HS-5 (cell line): ENCODE data around the gene MAPKBP1.
A peak's percentile ranks its signal among the peaks of the same experiment; 100 is the strongest.
"Not testable (repeated sequence)": the region's sequence is repeated elsewhere in the genome, so short reads cannot be mapped to it uniquely, and the experiment has no call there.

ENCODE experiments used
- DNase-seq: peaks from one replicate; pipeline ENCODE4 v3.0.0-alpha.2; 2012; ENCODE audit warnings: low read depth

MAPKBP1 gene

GRCh38 chr15:41774062-41774881 lies at the start of gene MAPKBP1:
TSS of gene MAPKBP1 (plus strand) at chr15:41774484. CDS start at chr15:41775276, 792 bp downstream.
- DNase-seq = peak; percentile 97

- DNase-seq = no peak
These were observed 47.1 kb upstream of the MAPKBP1 start for GRCh38 chr15:41727143-41727542.

- not testable (repeated sequence) for DNase-seq
These were observed 46.2 kb upstream of the MAPKBP1 start for GRCh38 chr15:41728061-41728460.

GRCh38 chr15:41730543-41730942 lies 43.7 kb upstream of the MAPKBP1 start:
- DNase-seq = no peak

GRCh38 chr15:41732483-41732882 lies 41.8 kb upstream of the MAPKBP1 start:
- no peak for DNase-seq

GRCh38 chr15:41734079-41734478 lies 40.2 kb upstream of the MAPKBP1 start:
- no peak for DNase-seq

GRCh38 chr15:41735046-41735445 lies 39.2 kb upstream of the MAPKBP1 start:
- DNase-seq = no peak

- not testable (repeated sequence) for DNase-seq
These were observed 38.8 kb upstream of the MAPKBP1 start for GRCh38 chr15:41735492-41735891.

- no peak for DNase-seq
These were observed 27.5 kb upstream of the MAPKBP1 start for GRCh38 chr15:41746802-41747201.

GRCh38 chr15:41756198-41756597 lies 18.1 kb upstream of the MAPKBP1 start:
- no peak for DNase-seq

GRCh38 chr15:41772720-41773331 lies 1.5 kb upstream of the MAPKBP1 start:
- DNase-seq = peak; percentile 49

- no peak for DNase-seq
These were observed 954 bp upstream of the MAPKBP1 start for GRCh38 chr15:41773332-41773728.

GRCh38 chr15:41773729-41774061 lies 589 bp upstream of the MAPKBP1 start:
- DNase-seq = no peak

- no peak for DNase-seq
These were observed 666 bp downstream of the MAPKBP1 start for GRCh38 chr15:41774882-41775417.

- no peak for DNase-seq
These were observed 1.4 kb downstream of the MAPKBP1 start for GRCh38 chr15:41775651-41776050.

GRCh38 chr15:41777421-41777973 lies 3.2 kb downstream of the MAPKBP1 start:
- DNase-seq = peak; percentile 54

- no peak for DNase-seq
These were observed 4.2 kb downstream of the MAPKBP1 start for GRCh38 chr15:41778521-41778920.

GRCh38 chr15:41779662-41780157 lies 5.4 kb downstream of the MAPKBP1 start:
- DNase-seq = no peak

- no peak for DNase-seq
These were observed 6.0 kb downstream of the MAPKBP1 start for GRCh38 chr15:41780266-41780665.

GRCh38 chr15:41780727-41781126 lies 6.4 kb downstream of the MAPKBP1 start:
- DNase-seq = no peak

GRCh38 chr15:41782371-41783282 lies 8.3 kb downstream of the MAPKBP1 start:
- DNase-seq = no peak

- DNase-seq = no peak
These were observed 9.0 kb downstream of the MAPKBP1 start for GRCh38 chr15:41783296-41783695.
